AG08395 (cell line): ENCODE data around the gene POTEF.
A peak's percentile ranks its signal among the peaks of the same experiment; 100 is the strongest.
"Not testable (repeated sequence)": the region's sequence is repeated elsewhere in the genome, so short reads cannot be mapped to it uniquely, and the experiment has no call there.

Source experiments
- DNase-seq: peaks from one replicate; pipeline ENCODE4 v3.0.0; 2012; ENCODE audit warnings: mixed read lengths, low spot score

Gene POTEF

GRCh38 chr2:130129120-130129829, at the start of gene POTEF:
POTEF (minus strand) TSS chr2:130129222; CDS start chr2:130120515, 8,707 bp downstream.
- DNase-seq = not testable (repeated sequence)

GRCh38 chr2:130174866-130175265, 45.8 kb upstream of the POTEF start:
- not testable (repeated sequence) for DNase-seq

- no peak for DNase-seq
Measured at GRCh38 chr2:130169896-130170295, 40.9 kb upstream of the POTEF start.

- DNase-seq = not testable (repeated sequence)
Measured at GRCh38 chr2:130169163-130169562, 40.1 kb upstream of the POTEF start.

- not testable (repeated sequence) for DNase-seq
Measured at GRCh38 chr2:130166611-130167010, 37.6 kb upstream of the POTEF start.

- DNase-seq = no peak
Measured at GRCh38 chr2:130165293-130166016, 36.4 kb upstream of the POTEF start.

- DNase-seq = no peak
Measured at GRCh38 chr2:130162968-130163367, 33.9 kb upstream of the POTEF start.

- DNase-seq = not testable (repeated sequence)
Measured at GRCh38 chr2:130162486-130162885, 33.5 kb upstream of the POTEF start.

- not testable (repeated sequence) for DNase-seq
Measured at GRCh38 chr2:130160838-130161705, 32.0 kb upstream of the POTEF start.

GRCh38 chr2:130160131-130160530, 31.1 kb upstream of the POTEF start:
- DNase-seq = no peak

GRCh38 chr2:130159376-130159775, 30.4 kb upstream of the POTEF start:
- DNase-seq = not testable (repeated sequence)

GRCh38 chr2:130158631-130159030, 29.6 kb upstream of the POTEF start:
- DNase-seq = no peak

GRCh38 chr2:130157825-130158514, 28.9 kb upstream of the POTEF start:
- DNase-seq = not testable (repeated sequence)

- DNase-seq = not testable (repeated sequence)
Measured at GRCh38 chr2:130157354-130157753, 28.3 kb upstream of the POTEF start.

GRCh38 chr2:130156624-130157004, 27.6 kb upstream of the POTEF start:
- no peak for DNase-seq

- DNase-seq = peak; percentile 13
Measured at GRCh38 chr2:130155956-130156623, 27.1 kb upstream of the POTEF start.

GRCh38 chr2:130154773-130155765, 26.0 kb upstream of the POTEF start:
- DNase-seq = no peak

- not testable (repeated sequence) for DNase-seq
Measured at GRCh38 chr2:130154423-130154770, 25.4 kb upstream of the POTEF start.

GRCh38 chr2:130153721-130154422, 24.9 kb upstream of the POTEF start:
- not testable (repeated sequence) for DNase-seq
